Stomach (tissue), 9 donors: ENCODE measurements around the gene GET3. TPM values are rescaled to one million over a fixed set of nuclear protein-coding genes. Genes with fewer than 3 reads are reported as not detected.
"Not testable (repeated sequence)": the region's sequence is repeated elsewhere in the genome, so short reads cannot be mapped to it uniquely, and the experiment has no call there.

Source experiments
- DNase-seq, 2 donors: peaks; one replicate each; pipeline versions ENCODE4 v3.0.0 to v3.0.0-alpha.2; 2013 to 2019
- H3K27ac ChIP-seq, 5 donors: fragments of 200-600 bp in 4 of 5; sonication (generic) in 4 of 5; one replicate each; pipeline ENCODE4 v1.5.1; 2013 to 2019; ENCODE audit warnings: mild to moderate bottlenecking in 1 of 5, moderate library complexity in 1 of 5
- H3K27me3 ChIP-seq, 3 donors: fragments of 200-600 bp; sonication (generic); one replicate each; pipeline ENCODE4 v1.5.1; 2017 to 2019; ENCODE audit warnings: mixed run types in 1 of 3
- H3K36me3 ChIP-seq, 4 donors: fragments of 200-600 bp; sonication (generic); 1 replicate in 3 of 4; 2 replicates in 1 of 4; pipeline ENCODE4 v1.5.1; 2016 to 2019
- H3K4me1 ChIP-seq, 4 donors: fragments of 200-600 bp; sonication (generic); one replicate each; pipeline ENCODE4 v1.5.1; 2016 to 2019
- H3K4me3 ChIP-seq, 4 donors: fragments of 200-600 bp; sonication (generic) in 3 of 4; one replicate each; pipeline ENCODE4 v1.5.1; 2016 to 2019; ENCODE audit warnings: mild to moderate bottlenecking in 1 of 4
- H3K9me3 ChIP-seq, 4 donors: fragments of 200-600 bp; sonication (generic); one replicate each; pipeline ENCODE4 v1.5.1; 2016 to 2019
- CTCF ChIP-seq, 7 experiments: fragments of 450-650 bp in 4 of 7; fragments of 200-600 bp in 3 of 7; sonication (generic) in 3 of 7; IDR thresholded peaks; one replicate each; pipeline ENCODE4 v1.5.1; 2016 to 2019; ENCODE audit warnings: antibody characterized with exemption in 7 of 7, control low read depth in 2 of 7, mild to moderate bottlenecking in 1 of 7
- EP300 ChIP-seq: sonication (generic); formaldehyde crosslinking; IDR thresholded peaks from one replicate; pipeline ENCODE4 v1.6.1; 2017; ENCODE audit warnings: antibody characterized with exemption
- POLR2A ChIP-seq, 4 donors: fragments of 450-650 bp; IDR thresholded peaks; one replicate each; pipeline ENCODE4 v1.6.1; 2016; ENCODE audit warnings: antibody characterized with exemption in 4 of 4, control low read depth in 2 of 4, mild to moderate bottlenecking in 1 of 4, moderate library complexity in 1 of 4
- POLR2AphosphoS5 ChIP-seq, 3 donors: sonication (generic); formaldehyde crosslinking; IDR thresholded peaks; one replicate each; pipeline ENCODE4 v1.6.1; 2016; ENCODE audit warnings: antibody characterized with exemption in 3 of 3
- WGBS, 5 donors: extraction: QIAGEN DNeasy Blood & Tissue Kit in 3 of 5; methylation state at CpG; one replicate each; pipeline versions ENCODE4 v1.1.5 to v1.1.7; 2013 to 2018; 5-methylcytosine and 5-hydroxymethylcytosine counted together
- intact Hi-C: fragments of 100-400 bp; cut with DNase I; formaldehyde crosslinking; loops from one replicate; pipeline ENCODE4 v1.15.1; 2023; ENCODE audit warnings: low total_unique reads
- polyA plus RNA-seq, 3 donors: library from polyadenylated mRNA; stranded (reverse); fragments of 200-250 nt; gene quantifications; one replicate each; pipeline ENCODE4 v1.2.3, GENCODE V29; 2013
- total RNA-seq, 5 donors: library from RNA; depleted of rRNA; stranded (reverse); fragments of >200 nt; gene quantifications; one replicate each; pipeline versions ENCODE4 v1.1.0 to v1.2.3, GENCODE V29; 2014 to 2016
- donor health status: healthy with polysubstance abuse.
- donor health status: Bipolar disorder and iron deficiency.
- donor health status: healthy.

Gene GET3
- total and polyA plus RNA-seq, 8 donors, result 0.89 to 90.4 (median 21.8) TPM

GRCh38 chr19:12696366-12697335, 40.6 kb upstream of the GET3 start, which contains the start of gene FBXW9:
FBXW9 (minus strand) TSS chr19:12696631; CDS start chr19:12696581, 50 bp downstream.
- TF ChIP-seq POLR2AphosphoS5 (IDR thresholded peaks at IDR 0.05) (peak; percentile 90 to 97 (median 91)), CTCF (IDR thresholded peaks at IDR 0.05) (peak in 1 of 7 experiments; percentile 29), EP300 (no peak), POLR2A (IDR thresholded peaks at IDR 0.05) (no peak)
- Histone ChIP-seq H3K27ac (peak within 1 kb of the TSS; percentile 81 to 94 (median 89)), H3K4me3 (peak within 1 kb of the TSS; percentile 84 to 100 (median 96)), H3K36me3 (peaks cover 13 to 36% (median 31%) of the 10 kb centered on the region in 4 donors), H3K27me3 (no peaks in the 10 kb centered on the region), H3K9me3 (no peaks in the 10 kb centered on the region), H3K4me1 (peaks cover 16 to 29% (median 28%) of the 10 kb centered on the region in 4 donors)
- WGBS, 5 donors, result 6 to 14% (median 9%) methylated on average over 15 to 59 of the region's 59 CpGs
- intact Hi-C loops, result no loop called here
- DNase-seq, result peak; percentile 98

GRCh38 chr19:12697425-12697824, 39.9 kb upstream of the GET3 start:
- DNase-seq, H3K27me3 ChIP-seq, H3K9me3 ChIP-seq, intact Hi-C loops: not testable (repeated sequence)
- peak overlapping the region in 2 of 4 donors; percentile 96 to 100 for H3K4me3 ChIP-seq
- peaks cover 16 to 29% (median 28%) of the 10 kb centered on the region in 4 donors for H3K4me1 ChIP-seq
- 94 to 98% (median 96%) methylated on average over 22 of the region's 22 CpGs for WGBS, 5 donors
- peaks cover 21 to 43% (median 39%) of the 10 kb centered on the region in 4 donors for H3K36me3 ChIP-seq
- peak overlapping the region in 2 of 5 donors; percentile 91 to 94 for H3K27ac ChIP-seq

DNA sequence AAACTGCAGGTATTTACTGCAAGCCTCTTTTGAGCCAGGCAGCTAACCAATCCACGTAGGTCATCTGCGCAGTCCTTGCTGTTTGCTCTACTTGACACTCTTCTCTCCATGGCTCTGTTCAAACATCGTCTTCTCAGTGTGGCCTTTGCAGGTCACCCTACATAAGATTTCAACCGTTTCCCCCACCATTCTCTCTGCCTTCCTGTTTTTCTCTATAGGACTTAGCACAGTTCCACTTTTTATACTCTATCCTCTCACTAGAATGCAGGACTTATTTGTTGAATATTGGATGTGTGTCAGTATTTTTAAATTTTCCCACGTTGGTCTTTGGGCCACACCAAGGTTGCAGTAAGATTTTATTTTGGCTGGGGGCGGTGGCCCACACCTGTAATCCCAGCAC, 39.2 kb upstream of the GET3 start:
- no peak for TF ChIP-seq EP300
- no peak for TF ChIP-seq POLR2A (IDR thresholded peaks at IDR 0.05)
- no peak for TF ChIP-seq POLR2AphosphoS5 (IDR thresholded peaks at IDR 0.05)
- no peak for TF ChIP-seq CTCF (IDR thresholded peaks at IDR 0.05)
- no peaks in the 10 kb centered on the region for H3K9me3 ChIP-seq
- no peak overlapping the region for H3K27ac ChIP-seq
- WGBS, 5 donors, result 72 to 84% (median 78%) methylated on average over 6 of the region's 6 CpGs
- no peaks in the 10 kb centered on the region for H3K27me3 ChIP-seq
- H3K4me1 ChIP-seq, result peaks cover 16 to 29% (median 28%) of the 10 kb centered on the region in 4 donors
- DNase-seq, result no peak
- H3K36me3 ChIP-seq, result peaks cover 28 to 47% (median 45%) of the 10 kb centered on the region in 4 donors
- intact Hi-C loops, result no loop called here
- H3K4me3 ChIP-seq, result no peak overlapping the region

DNA sequence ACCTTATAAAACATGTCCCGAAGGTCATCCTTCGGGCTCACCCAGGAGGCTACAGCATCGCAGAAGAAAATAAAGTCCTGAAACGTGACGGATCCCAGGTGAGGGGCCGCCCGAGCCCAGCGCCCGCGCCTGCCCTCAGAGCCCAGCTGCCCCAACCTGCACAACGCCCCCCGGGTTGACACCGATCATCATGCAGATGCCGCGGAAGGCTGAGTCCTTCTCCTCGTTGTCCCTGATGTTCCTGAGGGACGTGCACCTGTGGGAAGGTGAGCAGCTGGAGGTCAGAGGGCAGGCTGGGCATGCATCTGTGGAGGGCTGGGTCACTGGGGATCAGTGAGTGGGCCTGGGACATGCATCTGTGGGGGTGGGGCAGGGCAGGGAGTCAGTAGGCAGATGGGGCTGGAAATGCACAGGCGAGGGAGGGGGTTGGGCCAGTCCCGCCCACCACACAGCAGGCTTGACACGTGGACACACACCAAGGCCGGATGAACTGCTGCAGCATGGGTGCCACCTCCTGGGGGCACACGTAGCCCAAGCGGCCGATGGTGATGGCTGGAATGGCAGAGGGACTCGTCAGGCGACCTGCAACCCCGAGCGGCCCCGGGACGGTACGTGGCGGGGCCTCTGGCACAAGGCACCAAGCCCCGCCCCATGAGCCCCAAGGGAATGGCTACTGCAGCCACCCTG, 35.6 kb upstream of the GET3 start:
- Histone ChIP-seq H3K9me3 (no peaks in the 10 kb centered on the region), H3K4me1 (peaks cover 6 to 11% (median 8%) of the 10 kb centered on the region in 4 donors), H3K27ac (no peak overlapping the region), H3K4me3 (no peak overlapping the region), H3K36me3 (peaks cover 58 to 83% (median 81%) of the 10 kb centered on the region in 4 donors), H3K27me3 (no peaks in the 10 kb centered on the region)
- 87 to 92% (median 91%) methylated on average over 25 to 33 of the region's 33 CpGs for WGBS, 5 donors
- peak in 1 of 2 donors; percentile 10 for DNase-seq
- TF ChIP-seq POLR2A (IDR thresholded peaks at IDR 0.05), result no peak
- no peak for TF ChIP-seq POLR2AphosphoS5 (IDR thresholded peaks at IDR 0.05)
- no peak for TF ChIP-seq CTCF (IDR thresholded peaks at IDR 0.05)
- no peak for TF ChIP-seq EP300
- intact Hi-C loops, result no loop called here
